Right atrium auricular region (tissue), 2 donors: ENCODE data around the gene DLD. TPM values are rescaled to one million over a fixed set of nuclear protein-coding genes. Genes with fewer than 3 reads are reported as not detected.

Experiments used
- DNase-seq: peaks from one replicate; pipeline ENCODE4 v3.0.0-alpha.2; 2019; ENCODE audit warnings: low spot score
- H3K27ac ChIP-seq, 2 donors: fragments of 200-600 bp; sonication (generic); 1 replicate in 1 of 2; 2 replicates in 1 of 2; pipeline ENCODE4 v1.5.1; 2016 to 2019
- H3K27me3 ChIP-seq, 2 donors: fragments of 200-600 bp; sonication (generic); one replicate each; pipeline versions ENCODE4 v1.5.1 to v1.6.0; 2017 to 2019
- H3K36me3 ChIP-seq: fragments of 200-600 bp; sonication (generic); one replicate; pipeline ENCODE4 v1.5.1; 2016
- H3K4me1 ChIP-seq, 2 donors: fragments of 200-600 bp; sonication (generic); one replicate each; pipeline versions ENCODE4 v1.5.1 to v1.6.0; 2017 to 2019
- H3K4me3 ChIP-seq, 2 donors: fragments of 200-600 bp; sonication (generic); 1 replicate in 1 of 2; 2 replicates in 1 of 2; pipeline ENCODE4 v1.5.1; 2017 to 2019; ENCODE audit warnings: mild to moderate bottlenecking in 1 of 2, moderate library complexity in 1 of 2
- H3K9me3 ChIP-seq, 2 donors: fragments of 200-600 bp; sonication (generic); one replicate each; pipeline ENCODE4 v1.5.1; 2019
- CTCF ChIP-seq, 2 donors: fragments of 200-600 bp; sonication (generic); IDR thresholded peaks; one replicate each; pipeline ENCODE4 v1.5.1; 2019; ENCODE audit warnings: antibody characterized with exemption in 2 of 2
- total RNA-seq, 2 donors: library from RNA; depleted of rRNA; stranded (reverse); fragments of >200 nt; gene quantifications; one replicate each; pipeline ENCODE4 v1.1.0, GENCODE V29; 2016

Gene DLD
- total RNA-seq, 2 donors from 2014 or later: 52.9 to 153 TPM

GRCh38 chr7:107926481-107926880, 35.5 kb downstream of the DLD start:
- Histone ChIP-seq H3K9me3 (no peaks in the 10 kb centered on the region), H3K4me3 (no peak overlapping the region), H3K4me1 (peaks cover 0 to 7% of the 10 kb centered on the region in 2 donors), H3K27ac (no peak overlapping the region), H3K27me3 (no peaks in the 10 kb centered on the region), H3K36me3 (peaks cover 85% of the 10 kb centered on the region)
- TF ChIP-seq CTCF (IDR thresholded peaks at IDR 0.05): no peak
- DNase-seq: no peak

- Histone ChIP-seq H3K36me3 (peaks cover 79% of the 10 kb centered on the region), H3K27ac (no peak overlapping the region), H3K27me3 (no peaks in the 10 kb centered on the region), H3K9me3 (no peaks in the 10 kb centered on the region), H3K4me3 (no peak overlapping the region), H3K4me1 (peaks cover 0 to 5% of the 10 kb centered on the region in 2 donors)
- no peak for DNase-seq
- TF ChIP-seq CTCF (IDR thresholded peaks at IDR 0.05): no peak
Measured at GRCh38 chr7:107931740-107932515, 40.9 kb downstream of the DLD start.

GRCh38 chr7:107932805-107933204, 41.8 kb downstream of the DLD start:
- no peak for DNase-seq
- H3K36me3 ChIP-seq: peaks cover 71% of the 10 kb centered on the region
- peaks cover 0 to 5% of the 10 kb centered on the region in 2 donors for H3K4me1 ChIP-seq
- no peak overlapping the region for H3K4me3 ChIP-seq
- no peaks in the 10 kb centered on the region for H3K27me3 ChIP-seq
- no peak for TF ChIP-seq CTCF (IDR thresholded peaks at IDR 0.05)
- H3K9me3 ChIP-seq: no peaks in the 10 kb centered on the region
- no peak overlapping the region for H3K27ac ChIP-seq

GRCh38 chr7:107933386-107934013, 42.5 kb downstream of the DLD start:
- Histone ChIP-seq H3K27me3 (no peaks in the 10 kb centered on the region), H3K4me1 (peaks cover 0 to 8% of the 10 kb centered on the region in 2 donors), H3K4me3 (no peak overlapping the region), H3K9me3 (no peaks in the 10 kb centered on the region), H3K27ac (peak overlapping the region in 1 of 2 donors; percentile 18), H3K36me3 (peaks cover 67% of the 10 kb centered on the region)
- DNase-seq: no peak
- no peak for TF ChIP-seq CTCF (IDR thresholded peaks at IDR 0.05)

- DNase-seq: no peak
- H3K27me3 ChIP-seq: no peaks in the 10 kb centered on the region
- TF ChIP-seq CTCF (IDR thresholded peaks at IDR 0.05): no peak
- peaks cover 0 to 24% of the 10 kb centered on the region in 2 donors for H3K4me1 ChIP-seq
- H3K9me3 ChIP-seq: no peaks in the 10 kb centered on the region
- H3K27ac ChIP-seq: no peak overlapping the region
- H3K36me3 ChIP-seq: peaks cover 55% of the 10 kb centered on the region
- H3K4me3 ChIP-seq: no peak overlapping the region
Measured at GRCh38 chr7:107934991-107935770, 44.2 kb downstream of the DLD start.
